KG1 (cell line): ENCODE data around the gene RPS27L.

Source experiments
- DNase-seq: peaks from one replicate; lab custom pipeline; 2025; lab: John Stamatoyannopoulos, UW

RPS27L gene

DNA sequence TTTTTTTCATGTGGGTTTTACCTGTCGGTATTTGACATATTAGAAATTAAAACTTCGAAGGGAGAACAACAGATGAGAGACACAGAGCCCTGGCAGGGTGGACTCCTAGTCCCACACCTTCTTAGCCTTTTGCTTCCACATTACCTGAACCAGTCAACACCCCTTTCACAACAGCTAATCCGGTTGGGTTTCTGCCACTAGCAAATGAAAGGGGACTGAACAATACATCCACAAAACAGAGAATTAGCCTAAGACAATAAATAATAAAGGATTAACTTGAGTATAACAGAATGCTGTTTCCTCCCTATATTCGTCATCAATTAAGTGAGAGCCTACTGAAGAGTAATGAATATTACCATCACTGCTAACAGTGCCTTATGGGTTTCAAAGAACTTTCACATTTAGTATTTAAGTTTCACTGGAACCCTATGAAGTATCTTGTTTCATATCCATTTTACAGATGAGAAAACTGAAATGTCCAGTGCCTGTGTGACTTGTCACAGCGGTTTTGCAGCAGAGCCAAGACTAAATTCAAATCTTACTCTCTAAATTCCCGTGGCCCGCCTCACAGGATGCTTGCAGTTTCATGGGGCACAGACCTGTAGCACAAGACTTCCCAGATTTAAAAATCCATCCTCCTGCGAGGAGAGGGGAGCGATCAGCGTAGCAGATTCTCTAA lies 31.1 kb upstream of the RPS27L start:
- no peak for DNase-seq

DNA sequence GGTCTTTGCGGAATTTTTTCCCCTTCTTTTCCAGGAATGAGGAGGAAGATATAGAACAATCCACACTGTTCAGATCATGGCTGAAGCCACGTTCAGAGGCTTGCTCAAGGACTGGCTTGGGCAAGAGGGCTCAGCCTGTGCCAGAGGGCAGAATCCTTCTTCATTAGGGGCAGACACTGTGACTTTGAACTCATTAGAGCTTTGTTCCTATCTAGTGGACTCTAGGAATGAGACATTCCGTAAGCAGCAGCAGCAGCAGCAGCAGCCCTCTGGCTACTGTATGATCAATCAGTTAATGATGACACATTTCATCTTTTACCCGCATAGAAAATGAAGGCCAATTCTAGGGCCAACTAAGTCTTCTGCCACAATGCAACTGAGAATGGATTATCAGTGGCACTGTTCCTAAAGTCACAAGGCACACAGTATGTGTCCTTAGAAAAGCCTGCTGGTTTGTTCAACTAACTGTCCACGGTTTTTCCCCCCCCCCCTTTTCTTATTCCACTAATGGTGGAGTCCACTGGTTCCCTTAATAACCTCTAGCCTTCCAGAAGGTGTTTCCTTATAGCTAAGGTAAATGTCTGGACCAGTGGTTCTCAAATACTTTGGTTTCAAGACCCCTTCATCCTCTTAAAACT lies 30.4 kb upstream of the RPS27L start:
- DNase-seq: no peak

DNA sequence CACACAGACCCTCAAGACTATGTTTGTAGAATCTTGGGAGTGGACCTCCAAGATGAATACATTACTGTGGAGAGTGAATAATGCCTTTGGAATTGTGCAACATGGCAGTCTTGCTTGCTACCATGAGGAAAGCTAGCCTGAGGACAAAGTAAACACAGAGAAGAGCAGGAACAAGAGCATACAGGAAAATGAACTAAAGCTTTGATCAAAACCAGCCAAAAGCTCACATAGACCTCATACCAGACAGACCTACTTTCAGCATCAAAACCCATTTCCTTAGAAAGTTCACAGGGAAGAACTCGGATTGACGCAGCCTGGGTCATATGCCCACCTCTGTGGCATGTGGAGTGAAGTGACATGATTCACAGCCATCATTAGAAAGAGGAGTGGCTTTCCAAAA lies 28.8 kb upstream of the RPS27L start:
- DNase-seq: no peak

- DNase-seq: no peak
These were observed 27.9 kb upstream of the RPS27L start for GRCh38 chr15:63185206-63185605.

- DNase-seq: no peak
These were observed 24.4 kb upstream of the RPS27L start for GRCh38 chr15:63181648-63182047.

DNA sequence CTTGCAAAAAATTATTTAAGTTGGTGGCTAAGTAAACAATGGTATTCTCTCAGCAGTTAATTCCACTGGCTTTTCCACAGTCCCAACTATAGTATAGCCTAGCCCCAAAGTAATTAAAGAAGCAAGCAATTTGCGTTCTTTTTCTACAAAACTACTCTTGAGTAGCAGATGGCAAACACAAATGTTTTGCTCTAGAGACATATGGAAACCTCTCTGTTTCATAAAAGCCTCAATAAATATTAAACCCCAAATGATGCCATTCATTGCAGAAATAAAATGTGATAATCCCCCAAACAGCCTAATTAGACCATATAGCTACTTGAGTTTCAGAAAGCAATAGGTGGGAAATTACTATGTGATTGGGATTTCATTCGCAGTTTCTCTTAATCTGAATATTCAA lies 23.5 kb upstream of the RPS27L start:
- DNase-seq: no peak

DNA sequence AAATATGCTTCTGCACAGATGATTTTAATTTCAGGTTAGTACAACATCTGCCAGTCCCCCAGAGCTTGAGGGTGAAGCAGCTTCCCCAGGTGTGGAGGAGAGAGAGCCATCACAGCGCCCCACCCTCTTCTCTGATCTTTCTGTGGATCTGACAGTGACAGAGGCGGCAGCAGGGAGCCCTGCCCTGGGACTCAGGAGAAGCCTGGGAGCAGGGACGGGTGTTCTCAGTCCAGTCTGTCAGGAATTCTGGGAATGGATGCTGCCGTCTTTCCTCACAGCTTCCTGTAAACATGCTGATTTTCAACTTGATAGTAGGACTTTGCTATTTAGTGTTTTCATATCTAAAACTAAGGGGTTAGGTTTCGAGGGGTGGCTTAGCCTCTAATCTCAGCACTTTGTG lies 20.8 kb upstream of the RPS27L start:
- DNase-seq: no peak

GRCh38 chr15:63176302-63176701 lies 19.0 kb upstream of the RPS27L start:
- no peak for DNase-seq

GRCh38 chr15:63172851-63173451 lies 15.7 kb upstream of the RPS27L start:
- no peak for DNase-seq

DNA sequence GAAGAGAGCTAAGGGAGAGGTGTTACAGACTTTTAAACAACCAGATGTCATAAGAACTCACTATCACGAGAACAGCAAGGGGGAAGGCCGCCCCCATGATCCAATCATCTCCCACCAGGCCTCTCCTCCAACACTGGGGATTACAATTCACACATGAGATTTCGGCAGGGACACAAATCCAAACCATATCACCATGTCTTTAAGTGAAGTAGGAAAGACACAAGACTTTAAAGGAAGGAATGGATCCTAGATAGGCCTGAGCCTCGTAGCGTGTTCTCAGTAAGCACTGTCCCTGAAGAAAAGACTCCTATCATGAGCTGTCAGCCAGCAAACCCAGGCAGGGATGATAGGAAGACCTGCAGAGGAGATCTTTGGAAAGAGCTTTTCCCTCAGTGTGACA lies 15.1 kb upstream of the RPS27L start:
- no peak for DNase-seq

GRCh38 chr15:63169788-63170187 lies 12.5 kb upstream of the RPS27L start:
- DNase-seq: no peak

DNA sequence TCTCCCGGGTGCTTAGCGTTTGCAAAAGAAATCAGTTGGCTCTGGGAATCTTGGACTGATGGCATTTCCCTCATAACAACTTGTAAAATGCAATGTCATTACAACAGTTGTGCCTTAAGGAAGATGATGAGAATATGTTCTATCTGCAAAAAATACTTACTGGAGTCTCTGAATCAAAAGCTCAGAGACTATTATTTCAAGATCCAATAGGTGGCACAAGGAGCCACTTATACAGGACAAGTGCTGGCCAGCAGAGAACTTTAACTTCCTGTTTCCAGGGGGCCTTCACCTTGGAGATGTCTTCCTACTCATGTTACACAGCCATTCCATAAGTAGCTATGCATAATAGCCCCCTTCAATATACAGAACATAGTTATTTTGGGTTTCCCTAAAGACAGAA lies 8.9 kb upstream of the RPS27L start:
- no peak for DNase-seq

- DNase-seq: no peak
These were observed 8.0 kb upstream of the RPS27L start for GRCh38 chr15:63165166-63165859.

DNA sequence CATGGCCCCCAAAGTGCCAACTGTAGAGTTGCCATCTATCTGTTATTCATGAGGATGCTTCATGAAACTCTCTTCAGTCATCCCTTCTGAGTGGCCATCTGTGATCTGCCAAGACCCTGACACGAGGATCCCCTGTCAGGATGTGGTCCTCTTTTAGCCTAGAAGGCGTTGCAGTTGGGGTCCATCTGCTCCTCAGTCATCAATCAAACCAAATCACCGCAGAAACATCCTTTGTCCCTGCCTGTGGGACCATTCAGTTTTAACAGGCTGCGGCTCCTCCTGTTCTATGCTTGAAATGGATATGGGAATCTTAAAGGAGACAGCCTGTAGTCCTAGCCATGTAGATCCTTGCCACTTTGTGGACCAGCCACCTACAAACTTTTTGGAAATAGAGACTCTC lies 5.9 kb upstream of the RPS27L start:
- no peak for DNase-seq

GRCh38 chr15:63160638-63161037 lies 3.4 kb upstream of the RPS27L start:
- DNase-seq: no peak

DNA sequence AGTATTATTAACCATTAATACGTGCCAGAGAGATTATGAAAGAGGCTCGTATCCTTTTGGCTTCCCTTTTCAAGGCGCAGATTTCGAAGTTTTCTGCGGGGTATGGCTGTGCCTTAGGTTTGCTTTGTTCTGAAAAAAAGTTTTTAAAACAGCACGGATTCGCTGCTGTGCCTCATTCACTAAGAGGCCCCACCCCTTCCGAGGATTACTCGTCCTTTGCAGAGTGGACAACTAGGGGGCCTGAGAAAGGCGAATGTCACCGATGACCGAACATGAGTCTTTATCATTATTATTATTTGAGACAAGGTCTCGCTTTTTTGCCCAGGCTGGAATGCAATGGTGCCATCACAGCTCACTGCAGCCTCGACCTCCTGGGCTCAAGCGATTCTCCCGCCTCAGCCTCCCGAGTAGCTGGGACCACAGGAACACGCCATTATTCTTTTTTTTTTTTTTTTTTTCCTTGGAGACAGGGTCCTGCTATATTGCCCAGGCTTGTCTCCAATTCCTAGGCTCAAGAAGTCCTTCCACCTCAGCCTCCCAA lies 684 bp upstream of the RPS27L start:
- DNase-seq: no peak

- DNase-seq: no peak
These were observed 541 bp downstream of the RPS27L start for GRCh38 chr15:63156755-63157117.

GRCh38 chr15:63156086-63156710 lies 1.1 kb downstream of the RPS27L start:
- no peak for DNase-seq

DNA sequence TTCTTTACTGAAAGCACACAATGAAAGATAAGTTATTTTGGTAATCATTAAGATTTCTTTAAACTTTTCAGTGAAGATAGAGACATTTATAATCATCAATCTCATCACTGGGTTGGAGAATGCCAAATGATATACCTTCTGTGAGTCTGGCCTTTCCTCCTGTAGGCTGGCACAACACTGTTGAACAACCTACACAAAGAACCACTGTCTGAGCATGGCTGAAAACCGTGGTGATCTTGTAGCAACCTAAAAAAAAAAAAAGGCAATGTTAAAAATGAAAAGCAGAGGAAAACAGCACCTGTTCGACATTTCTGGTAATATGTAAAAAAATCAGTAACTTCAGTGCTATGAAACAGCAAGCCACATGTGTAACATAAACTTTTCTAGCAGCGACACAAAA lies 1.8 kb downstream of the RPS27L start:
- no peak for DNase-seq

GRCh38 chr15:63151665-63152064 lies 5.6 kb downstream of the RPS27L start:
- no peak for DNase-seq

DNA sequence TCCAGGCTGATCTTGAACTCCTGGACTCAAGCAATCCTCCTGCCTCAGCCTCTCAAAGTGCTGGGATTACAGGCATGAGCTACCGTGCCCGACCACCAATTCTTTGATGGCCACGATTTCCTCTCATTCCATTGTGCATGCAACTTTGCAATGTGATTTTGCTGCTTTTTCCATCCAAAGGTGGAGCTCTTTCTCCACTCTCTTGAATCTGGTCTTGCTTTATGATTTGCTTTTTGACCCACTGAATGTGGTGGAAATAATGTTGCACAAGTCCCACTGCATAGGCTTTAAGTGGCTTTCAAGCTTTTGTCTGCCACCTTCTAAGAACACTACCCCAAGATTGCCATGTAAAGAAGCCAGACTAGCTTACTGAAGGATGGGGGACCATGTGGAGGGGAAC lies 10.6 kb downstream of the RPS27L start:
- DNase-seq: no peak

- DNase-seq: no peak
These were observed 11.9 kb downstream of the RPS27L start for GRCh38 chr15:63145426-63145825.
